Body of pancreas (tissue), 4 donors: Measurements from ENCODE around the gene ZNF714.

Experiments
- CTCF ChIP-seq, 7 experiments: fragments of 450-650 bp in 4 of 7; fragments of 200-600 bp in 3 of 7; sonication (generic) in 3 of 7; IDR thresholded peaks; one replicate each; pipeline ENCODE4 v1.5.1; 2016 to 2019; ENCODE audit warnings: antibody characterized with exemption in 7 of 7
- POLR2A ChIP-seq, 3 donors: fragments of 450-650 bp; IDR thresholded peaks; one replicate each; pipeline ENCODE4 v1.6.1; 2016; ENCODE audit warnings: antibody characterized with exemption in 3 of 3, mild to moderate bottlenecking in 2 of 3

- TF ChIP-seq POLR2A (IDR thresholded peaks at IDR 0.05) (no peak), CTCF (IDR thresholded peaks at IDR 0.05) (no peak)
Measured at GRCh38 chr19:21143854-21144253, 61.9 kb downstream of the ZNF714 start.
